ENCODE measurements around the gene ERBB3.

GRCh38 chr12:56145217-56145616 is 65.3 kb downstream of the ERBB3 start:
- TF ChIP-seq EZH2 (IDR thresholded peaks at IDR 0.05; ENCODE audit: borderline replicate concordance, low read length): no peak
- no peak for TF ChIP-seq CTCF (conservative IDR thresholded peaks at IDR 0.05 in 1 of 2, IDR thresholded peaks at IDR 0.05 in 1 of 2; ENCODE audit: extremely low read depth in 1 of 2, insufficient read depth in 1 of 2, low read depth in 1 of 2, low read length in 2 of 2)
